ENCODE measurements around the gene FGGY.

FGGY gene

DNA sequence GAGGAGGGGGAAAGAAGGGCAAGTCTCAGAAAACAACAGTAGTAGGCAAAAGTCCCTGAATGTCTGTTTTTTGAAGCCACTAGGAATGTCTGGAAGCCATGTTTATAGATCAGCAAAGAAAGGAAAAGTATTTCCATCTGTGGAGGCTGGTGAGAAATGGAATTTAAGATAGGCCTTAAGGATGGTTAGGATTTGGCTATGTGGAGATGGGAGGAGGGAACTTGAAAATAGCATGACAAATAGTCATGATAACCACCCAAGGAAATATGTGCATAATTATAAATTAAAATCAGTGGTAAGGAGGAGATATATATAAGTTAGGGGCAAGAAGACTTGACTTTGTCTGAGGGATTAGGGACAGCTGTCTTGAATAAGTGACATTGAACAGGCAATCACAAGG, 33.8 kb upstream of the FGGY start:
- no peak overlapping the region for H3K4me2 ChIP-seq (ENCODE audit: low read depth, low read length, poor library complexity, severe bottlenecking)
- TF ChIP-seq CTCF (IDR thresholded peaks at IDR 0.05; ENCODE audit: insufficient read depth, low read length, poor library complexity, severe bottlenecking): no peak
- no peak for TF ChIP-seq EZH2phosphoT487 (conservative IDR thresholded peaks at IDR 0.05; ENCODE audit: low read length)

GRCh38 chr1:59265622-59266021, 31.3 kb upstream of the FGGY start:
- H3K79me2 ChIP-seq (ENCODE audit: insufficient read depth, low read length): no peaks in the 10 kb centered on the region
- no peak overlapping the region for H3K4me2 ChIP-seq (ENCODE audit: low read depth, low read length, poor library complexity, severe bottlenecking)
- no peaks in the 10 kb centered on the region for H3K9me2 ChIP-seq (replicated peaks; ENCODE audit: insufficient read depth, low read length)
- H3K36me3 ChIP-seq (ENCODE audit: low read length): no peaks in the 10 kb centered on the region
- no peak overlapping the region for H3K9ac ChIP-seq (ENCODE audit: low read length)
- H3K27me3 ChIP-seq (ENCODE audit: low read length): no peaks in the 10 kb centered on the region; the same call in 1 of the 2 replicates
- TF ChIP-seq CTCF (IDR thresholded peaks at IDR 0.05; ENCODE audit: insufficient read depth, low read length, poor library complexity, severe bottlenecking) (no peak), EZH2phosphoT487 (conservative IDR thresholded peaks at IDR 0.05; ENCODE audit: low read length) (no peak)
- H3K9me3 ChIP-seq (ENCODE audit: insufficient read depth, low read length): no peaks in the 10 kb centered on the region
- no peak overlapping the region for H3K27ac ChIP-seq (ENCODE audit: low read depth, low read length)
- H3F3A ChIP-seq (ENCODE audit: insufficient read depth): no peaks in the 10 kb centered on the region
- no peaks in the 10 kb centered on the region for H4K20me1 ChIP-seq (ENCODE audit: low read depth, low read length)
- no peak overlapping the region for H2AFZ ChIP-seq (ENCODE audit: low read depth, low read length, severe bottlenecking)
- H3K4me3 ChIP-seq (ENCODE audit: insufficient read depth, low read length, poor library complexity, severe bottlenecking): no peak overlapping the region

More for the DNA sequence above, 33.8 kb upstream of the FGGY start:
- no peaks in the 10 kb centered on the region; the same call in 1 of the 2 replicates for H3K27me3 ChIP-seq (ENCODE audit: low read length)
- no peak overlapping the region for H2AFZ ChIP-seq (ENCODE audit: low read depth, low read length, severe bottlenecking)
- no peaks in the 10 kb centered on the region for H4K20me1 ChIP-seq (ENCODE audit: low read depth, low read length)
- H3K79me2 ChIP-seq (ENCODE audit: insufficient read depth, low read length): no peaks in the 10 kb centered on the region
- H3K9me3 ChIP-seq (ENCODE audit: insufficient read depth, low read length): no peaks in the 10 kb centered on the region
- H3K27ac ChIP-seq (ENCODE audit: low read depth, low read length): no peak overlapping the region
- no peaks in the 10 kb centered on the region for H3K36me3 ChIP-seq (ENCODE audit: low read length)
- H3F3A ChIP-seq (ENCODE audit: insufficient read depth): no peaks in the 10 kb centered on the region
- H3K4me3 ChIP-seq (ENCODE audit: insufficient read depth, low read length, poor library complexity, severe bottlenecking): no peak overlapping the region
- H3K9ac ChIP-seq (ENCODE audit: low read length): no peak overlapping the region
- no peaks in the 10 kb centered on the region for H3K9me2 ChIP-seq (replicated peaks; ENCODE audit: insufficient read depth, low read length)

GRCh38 chr1:59266180-59266926, 30.5 kb upstream of the FGGY start:
- H3K27ac ChIP-seq (ENCODE audit: low read depth, low read length): no peak overlapping the region
- no peak overlapping the region for H3K4me2 ChIP-seq (ENCODE audit: low read depth, low read length, poor library complexity, severe bottlenecking)

More at GRCh38 chr1:59266180-59266926, 30.5 kb upstream of the FGGY start:
- H3K9me3 ChIP-seq (ENCODE audit: insufficient read depth, low read length): no peaks in the 10 kb centered on the region
- H2AFZ ChIP-seq (ENCODE audit: low read depth, low read length, severe bottlenecking): no peak overlapping the region
- H4K20me1 ChIP-seq (ENCODE audit: low read depth, low read length): no peaks in the 10 kb centered on the region
- H3K27me3 ChIP-seq (ENCODE audit: low read length): no peaks in the 10 kb centered on the region; the same call in 1 of the 2 replicates
- H3K36me3 ChIP-seq (ENCODE audit: low read length): no peaks in the 10 kb centered on the region
- TF ChIP-seq CTCF (IDR thresholded peaks at IDR 0.05; ENCODE audit: insufficient read depth, low read length, poor library complexity, severe bottlenecking) (no peak), EZH2phosphoT487 (conservative IDR thresholded peaks at IDR 0.05; ENCODE audit: low read length) (no peak)
- H3K4me3 ChIP-seq (ENCODE audit: insufficient read depth, low read length, poor library complexity, severe bottlenecking): no peak overlapping the region
- H3K79me2 ChIP-seq (ENCODE audit: insufficient read depth, low read length): no peaks in the 10 kb centered on the region
- H3K9ac ChIP-seq (ENCODE audit: low read length): no peak overlapping the region
- H3F3A ChIP-seq (ENCODE audit: insufficient read depth): no peaks in the 10 kb centered on the region
- no peaks in the 10 kb centered on the region for H3K9me2 ChIP-seq (replicated peaks; ENCODE audit: insufficient read depth, low read length)
